ENCODE measurements around the gene BPHL. TPM values are rescaled to one million over a fixed set of nuclear protein-coding genes. Genes with fewer than 3 reads are reported as not detected.

Gene BPHL
- total and polyA plus RNA-seq, 2 donors (not counting 1 experiment from before 2014, with no cell fraction given) = 10.3 to 14.3 TPM

- H3K9me3 Mint-ChIP-seq (ENCODE audit: insufficient read depth) = no peaks in the 10 kb centered on the region
- Histone ChIP-seq H3K27ac (ENCODE audit: low read length in 2 of 2) (peak overlapping the region in 1 of 2 donors; percentile 93), H3K9me3 (ENCODE audit: control extremely low read depth in 1 of 3, control insufficient read depth in 2 of 3, insufficient read depth in 1 of 3, low read length in 2 of 3) (no peaks in the 10 kb centered on the region), H3K36me3 (replicated peaks in 1 of 2; ENCODE audit: control extremely low read depth in 1 of 2, control insufficient read depth in 1 of 2, extremely low read depth in 1 of 2, insufficient read depth in 2 of 2, low read length in 1 of 2) (peaks cover 0 to 3% of the 10 kb centered on the region in 2 experiments), H3K4me1 (ENCODE audit: control insufficient read depth in 2 of 2, insufficient read depth in 2 of 2, low read length in 2 of 2) (peaks cover 12% of the 10 kb centered on the region in 2 donors), H3K27me3 (replicated peaks in 1 of 4; ENCODE audit: control extremely low read depth in 1 of 4, control insufficient read depth in 3 of 4, insufficient read depth in 4 of 4, low read length in 3 of 4) (no peaks in the 10 kb centered on the region), H4K20me1 (ENCODE audit: control insufficient read depth, insufficient read depth, low read length, poor library complexity, severe bottlenecking) (no peaks in the 10 kb centered on the region), H3K4me2 (replicated peaks; ENCODE audit: low read depth, low read length, poor library complexity, severe bottlenecking) (peak overlapping the region; percentile 90), H3K4me3 (ENCODE audit: control extremely low read depth in 1 of 5, extremely low read depth in 1 of 5, insufficient read depth in 1 of 5, low read depth in 2 of 5, low read length in 4 of 5) (peak overlapping the region; percentile 66 to 98 (median 78)), H2AFZ (ENCODE audit: insufficient read depth, low read depth, low read length, poor library complexity, severe bottlenecking) (peak overlapping the region; percentile 88), H3K9ac (ENCODE audit: low read length) (peak overlapping the region; percentile 88), H3K79me2 (ENCODE audit: control insufficient read depth, insufficient read depth, low read length) (peaks cover 6% of the 10 kb centered on the region)
- ChIA-PET POLR2A (interaction anchor here (1.0 kb wide), 2 partner anchors 56 to 139 kb away, joined by 3 to 7 read pairs; partner anchors contain the start of gene PSMG4), CTCF (interaction anchor here (0.7 to 3.7 kb wide), 6 partner anchors 45 to 354 kb away, joined by 3 to 25 read pairs (median 4); partner anchors contain the start of genes PSMG4, RIPK1 and WRNIP1)
- 8% methylated on average over 13 of the region's 19 CpGs for WGBS (ENCODE audit: insufficient coverage)
- H3K4me3 Mint-ChIP-seq = peak overlapping the region; percentile 97
- H3K27me3 Mint-ChIP-seq = no peaks in the 10 kb centered on the region
- DNase-seq = no peak
- peak overlapping the region; percentile 98 for H3K27ac Mint-ChIP-seq
- intact Hi-C loops (cut with micrococcal nuclease) = loop anchor here (2.0 to 5.0 kb wide), 3 partner anchors 130 to 900 kb away; partner anchors contain the start of gene PXDC1
- ATAC-seq (ENCODE audit: low read depth) = peak; percentile 5
- no peak for TF ChIP-seq EZH2 (IDR thresholded peaks at IDR 0.05; ENCODE audit: borderline replicate concordance, insufficient read depth, low read depth, low read length, poor library complexity, severe bottlenecking)
- no peak for TF ChIP-seq CTCF (IDR thresholded peaks at IDR 0.05)
- H3K4me1 Mint-ChIP-seq = peaks cover 21% of the 10 kb centered on the region
Measured at GRCh38 chr6:3119040-3119723, 671 bp downstream of the BPHL start.

- DNase-seq = no peak
- TF ChIP-seq EZH2 (IDR thresholded peaks at IDR 0.05; ENCODE audit: borderline replicate concordance, insufficient read depth, low read depth, low read length, poor library complexity, severe bottlenecking) (no peak), CTCF (IDR thresholded peaks at IDR 0.05) (no peak)
- no peak overlapping the region for H3K27ac ChIP-seq (ENCODE audit: low read length in 2 of 2)
- no peaks in the 10 kb centered on the region for H3K9me3 ChIP-seq (ENCODE audit: control extremely low read depth in 1 of 3, control insufficient read depth in 2 of 3, insufficient read depth in 1 of 3, low read length in 2 of 3)
- ATAC-seq (ENCODE audit: low read depth) = no peak
- H3K79me2 ChIP-seq (ENCODE audit: control insufficient read depth, insufficient read depth, low read length) = peaks cover 6% of the 10 kb centered on the region
- H2AFZ ChIP-seq (ENCODE audit: insufficient read depth, low read depth, low read length, poor library complexity, severe bottlenecking) = no peak overlapping the region
- peaks cover 12 to 20% of the 10 kb centered on the region in 2 donors for H3K4me1 ChIP-seq (ENCODE audit: control insufficient read depth in 2 of 2, insufficient read depth in 2 of 2, low read length in 2 of 2)
- H3K9me3 Mint-ChIP-seq (ENCODE audit: insufficient read depth) = no peaks in the 10 kb centered on the region
- no peaks in the 10 kb centered on the region for H3K27me3 ChIP-seq (replicated peaks in 1 of 4; ENCODE audit: control extremely low read depth in 1 of 4, control insufficient read depth in 3 of 4, insufficient read depth in 4 of 4, low read length in 3 of 4)
- no peak overlapping the region for H3K9ac ChIP-seq (ENCODE audit: low read length)
- no peaks in the 10 kb centered on the region for H3K36me3 ChIP-seq (replicated peaks in 1 of 2; ENCODE audit: control extremely low read depth in 1 of 2, control insufficient read depth in 1 of 2, extremely low read depth in 1 of 2, insufficient read depth in 2 of 2, low read length in 1 of 2)
- CTCF ChIA-PET = interaction anchor here (1.4 to 3.7 kb wide), 2 partner anchors 47 to 130 kb away, joined by 4 to 25 read pairs; no protein-coding TSS in a partner anchor
- intact Hi-C loops (cut with micrococcal nuclease) = no loop called here
- no peak overlapping the region for H3K27ac Mint-ChIP-seq
- H3K4me2 ChIP-seq (replicated peaks; ENCODE audit: low read depth, low read length, poor library complexity, severe bottlenecking) = no peak overlapping the region
- peaks cover 25% of the 10 kb centered on the region for H3K4me1 Mint-ChIP-seq
- H3K27me3 Mint-ChIP-seq = no peaks in the 10 kb centered on the region
- no peak overlapping the region for H3K4me3 ChIP-seq (ENCODE audit: control extremely low read depth in 1 of 5, extremely low read depth in 1 of 5, insufficient read depth in 1 of 5, low read depth in 2 of 5, low read length in 4 of 5)
- WGBS (ENCODE audit: insufficient coverage) = 100% methylated on average over 4 of the region's 5 CpGs
- H3K4me3 Mint-ChIP-seq = no peak overlapping the region
- H4K20me1 ChIP-seq (ENCODE audit: control insufficient read depth, insufficient read depth, low read length, poor library complexity, severe bottlenecking) = no peaks in the 10 kb centered on the region
- POLR2A ChIA-PET = no interaction called here
Measured at GRCh38 chr6:3120765-3121089, 2.2 kb downstream of the BPHL start.
